BLaER1 treated with 17β-estradiol and CSF1 and Interleukin-3, amounts not matched to agents 10 nM and 100 nM (cell line): ENCODE measurements around the gene TCF20.

Source experiments
- H3K27ac ChIP-seq, 11 experiments: shearing (Covaris generic); formaldehyde crosslinking; 2 replicates each; pipeline ENCODE4 v1.8.1; 2022
- H3K27me3 ChIP-seq, 11 experiments: shearing (Covaris generic); formaldehyde crosslinking; 2 replicates each; pipeline ENCODE4 v1.8.1; 2022
- H3K36me3 ChIP-seq, 11 experiments: shearing (Covaris generic); formaldehyde crosslinking; 2 replicates each; pipeline ENCODE4 v1.8.1; 2022
- H3K4me1 ChIP-seq, 10 experiments: shearing (Covaris generic); formaldehyde crosslinking; 2 replicates each; pipeline ENCODE4 v1.8.1; 2022
- H3K4me2 ChIP-seq, 11 experiments: shearing (Covaris generic); formaldehyde crosslinking; 2 replicates each; pipeline ENCODE4 v1.8.1; 2022
- H3K4me3 ChIP-seq, 10 experiments: shearing (Covaris generic); formaldehyde crosslinking; 2 replicates each; pipeline ENCODE4 v1.8.1; 2022
- H3K9ac ChIP-seq, 11 experiments: shearing (Covaris generic); formaldehyde crosslinking; 2 replicates each; pipeline ENCODE4 v1.8.1; 2022
- H3K9me3 ChIP-seq, 11 experiments: shearing (Covaris generic); formaldehyde crosslinking; replicated peaks in 1 of 11; 2 replicates each; pipeline ENCODE4 v1.8.1; 2022
- H4K20me1 ChIP-seq, 11 experiments: shearing (Covaris generic); formaldehyde crosslinking; 2 replicates each; pipeline ENCODE4 v1.8.1; 2022
- Cebpa-rat ChIP-seq, 11 experiments: shearing (Covaris generic); IDR thresholded peaks; 2 replicates each; pipeline ENCODE4 v1.8.1; 2022

TCF20 gene

GRCh38 chr22:42313804-42314581 lies 43.5 kb upstream of the TCF20 start:
- H3K9ac ChIP-seq = peak overlapping the region in 5 of 11 experiments; percentile 3 to 52 (median 26); a peak in 7 of 22 replicates
- H3K4me1 ChIP-seq = peaks cover 45 to 100% (median 97%) of the 10 kb centered on the region in 10 experiments
- peak overlapping the region in 2 of 11 experiments; percentile 23 to 24; a peak in 2 of 22 replicates for H3K27ac ChIP-seq
- H3K36me3 ChIP-seq = no peaks in the 10 kb centered on the region
- H3K27me3 ChIP-seq = peaks cover 0 to 24% (median 0%) of the 10 kb centered on the region in 11 experiments; a peak in 4 of 22 replicates
- H3K4me2 ChIP-seq = peak overlapping the region; percentile 59 to 90 (median 76)
- H3K4me3 ChIP-seq = no peak overlapping the region
- H4K20me1 ChIP-seq = peaks cover 0 to 69% (median 22%) of the 10 kb centered on the region in 11 experiments; a peak in 11 of 22 replicates
- H3K9me3 ChIP-seq = no peaks in the 10 kb centered on the region
- no peak for TF ChIP-seq Cebpa-rat (IDR thresholded peaks at IDR 0.05)

DNA sequence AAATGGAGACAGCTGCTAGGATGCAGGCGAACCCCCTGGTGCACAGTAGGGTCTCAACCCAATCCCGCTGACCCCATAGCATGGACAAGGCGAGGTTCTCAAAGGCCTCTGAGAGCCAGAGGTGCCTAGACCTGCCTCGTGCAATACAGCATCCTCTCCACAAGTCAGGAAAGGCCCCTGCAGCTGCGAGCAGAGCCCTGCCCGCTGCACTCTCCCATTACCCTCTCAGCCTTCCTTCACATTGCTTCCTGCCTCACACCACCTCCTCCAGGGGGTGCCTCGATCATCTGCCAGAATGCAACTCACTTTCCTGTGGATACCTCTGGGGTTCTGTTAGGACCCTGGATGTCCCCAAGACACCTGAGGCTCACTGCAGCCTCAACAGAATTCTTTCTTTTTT lies 42.8 kb upstream of the TCF20 start:
- no peak for TF ChIP-seq Cebpa-rat (IDR thresholded peaks at IDR 0.05)
- H3K4me2 ChIP-seq = peak overlapping the region; percentile 59 to 90 (median 76)
- peak overlapping the region in 2 of 11 experiments; percentile 11 to 26; a peak in 2 of 22 replicates for H3K9ac ChIP-seq
- no peaks in the 10 kb centered on the region for H3K9me3 ChIP-seq
- H3K36me3 ChIP-seq = no peaks in the 10 kb centered on the region
- H3K27ac ChIP-seq = no peak overlapping the region
- H3K27me3 ChIP-seq = peaks cover 0 to 31% (median 0%) of the 10 kb centered on the region in 11 experiments; a peak in 4 of 22 replicates
- peaks cover 45 to 100% (median 97%) of the 10 kb centered on the region in 10 experiments for H3K4me1 ChIP-seq
- no peak overlapping the region for H3K4me3 ChIP-seq
- H4K20me1 ChIP-seq = peaks cover 0 to 69% (median 22%) of the 10 kb centered on the region in 11 experiments; a peak in 11 of 22 replicates

- Histone ChIP-seq H3K4me3 (no peak overlapping the region; a peak in 1 of 20 replicates), H3K4me2 (peak overlapping the region; percentile 13 to 90 (median 73); a peak in 20 of 22 replicates), H3K9ac (peak overlapping the region in 5 of 11 experiments; percentile 12 to 65 (median 24); a peak in 9 of 22 replicates), H4K20me1 (peaks cover 0 to 59% (median 22%) of the 10 kb centered on the region in 11 experiments; a peak in 11 of 22 replicates), H3K4me1 (peaks cover 26 to 100% (median 91%) of the 10 kb centered on the region in 10 experiments), H3K27me3 (peaks cover 0 to 31% (median 0%) of the 10 kb centered on the region in 11 experiments; a peak in 4 of 22 replicates), H3K27ac (peak overlapping the region in 2 of 11 experiments; percentile 30 to 33; a peak in 2 of 22 replicates), H3K36me3 (no peaks in the 10 kb centered on the region), H3K9me3 (no peaks in the 10 kb centered on the region)
- no peak for TF ChIP-seq Cebpa-rat (IDR thresholded peaks at IDR 0.05)
Measured at GRCh38 chr22:42310291-42311015, 40.0 kb upstream of the TCF20 start.

- no peak for TF ChIP-seq Cebpa-rat (IDR thresholded peaks at IDR 0.05)
- Histone ChIP-seq H4K20me1 (peaks cover 0 to 54% (median 18%) of the 10 kb centered on the region in 11 experiments; a peak in 11 of 22 replicates), H3K4me1 (peaks cover 26 to 100% (median 91%) of the 10 kb centered on the region in 10 experiments), H3K27me3 (peaks cover 0 to 31% (median 0%) of the 10 kb centered on the region in 11 experiments; a peak in 4 of 22 replicates), H3K9me3 (no peaks in the 10 kb centered on the region), H3K4me2 (peak overlapping the region in 10 of 11 experiments; percentile 32 to 90 (median 74); a peak in 19 of 22 replicates), H3K36me3 (no peaks in the 10 kb centered on the region), H3K27ac (no peak overlapping the region), H3K9ac (peak overlapping the region in 4 of 11 experiments; percentile 13 to 65 (median 46); a peak in 5 of 22 replicates), H3K4me3 (no peak overlapping the region)
Measured at GRCh38 chr22:42309865-42310264, 39.4 kb upstream of the TCF20 start.

GRCh38 chr22:42308892-42309468 lies 38.5 kb upstream of the TCF20 start:
- H3K9me3 ChIP-seq = no peaks in the 10 kb centered on the region
- H3K4me1 ChIP-seq = peaks cover 25 to 100% (median 91%) of the 10 kb centered on the region in 10 experiments
- peak overlapping the region in 10 of 11 experiments; percentile 5 to 90 (median 74); a peak in 20 of 22 replicates for H3K4me2 ChIP-seq
- peaks cover 0 to 45% (median 12%) of the 10 kb centered on the region in 11 experiments; a peak in 11 of 22 replicates for H4K20me1 ChIP-seq
- no peaks in the 10 kb centered on the region for H3K36me3 ChIP-seq
- no peak overlapping the region for H3K4me3 ChIP-seq
- H3K27me3 ChIP-seq = peaks cover 0 to 24% (median 0%) of the 10 kb centered on the region in 11 experiments; a peak in 4 of 22 replicates
- H3K9ac ChIP-seq = peak overlapping the region in 5 of 11 experiments; percentile 31 to 65 (median 46); a peak in 8 of 22 replicates
- no peak for TF ChIP-seq Cebpa-rat (IDR thresholded peaks at IDR 0.05)
- H3K27ac ChIP-seq = no peak overlapping the region

GRCh38 chr22:42307806-42308563 lies 37.5 kb upstream of the TCF20 start:
- Histone ChIP-seq H3K9me3 (no peaks in the 10 kb centered on the region), H4K20me1 (peaks cover 0 to 39% (median 6%) of the 10 kb centered on the region in 11 experiments; a peak in 10 of 22 replicates), H3K27ac (no peak overlapping the region), H3K9ac (peak overlapping the region in 2 of 11 experiments; percentile 56 to 65; a peak in 2 of 22 replicates), H3K4me3 (no peak overlapping the region), H3K27me3 (peaks cover 0 to 20% (median 0%) of the 10 kb centered on the region in 11 experiments; a peak in 4 of 22 replicates), H3K36me3 (no peaks in the 10 kb centered on the region), H3K4me2 (peak overlapping the region in 8 of 11 experiments; percentile 59 to 90 (median 80); a peak in 17 of 22 replicates), H3K4me1 (peaks cover 24 to 100% (median 91%) of the 10 kb centered on the region in 10 experiments)
- TF ChIP-seq Cebpa-rat (IDR thresholded peaks at IDR 0.05) = no peak

- Histone ChIP-seq H3K4me3 (no peak overlapping the region), H3K9ac (no peak overlapping the region; a peak in 1 of 22 replicates), H3K9me3 (no peaks in the 10 kb centered on the region), H3K27me3 (peaks cover 0 to 20% (median 0%) of the 10 kb centered on the region in 11 experiments; a peak in 4 of 22 replicates), H3K27ac (no peak overlapping the region), H3K4me2 (peak overlapping the region in 5 of 11 experiments; percentile 0 to 90 (median 15); a peak in 8 of 22 replicates), H3K36me3 (no peaks in the 10 kb centered on the region), H3K4me1 (peaks cover 39 to 100% (median 92%) of the 10 kb centered on the region in 10 experiments), H4K20me1 (peaks cover 0 to 29% (median 0%) of the 10 kb centered on the region in 11 experiments; a peak in 6 of 22 replicates)
- TF ChIP-seq Cebpa-rat (IDR thresholded peaks at IDR 0.05) = no peak
Measured at GRCh38 chr22:42306010-42306409, 35.6 kb upstream of the TCF20 start.
